Heart left ventricle (tissue), 16 donors: ENCODE measurements around the gene ACCS. TPM values are rescaled to one million over a fixed set of nuclear protein-coding genes. Genes with fewer than 3 reads are reported as not detected.

Experiments used
- ATAC-seq, 4 donors: fragments of 200-7000 bp; cut with Tn5 transposase; one replicate each; pipeline ENCODE4 v1.9.1; 2020 to 2022; ENCODE audit warnings: moderate library complexity in 4 of 4, mild to moderate bottlenecking in 3 of 4, moderate number of reproducible peaks in 1 of 4
- DNase-seq, 5 donors: peaks; one replicate each; pipeline ENCODE4 v3.0.0-alpha.2; 2020
- H3K27ac ChIP-seq, 12 donors: fragments of 200-600 bp; sonication (generic) in 4 of 12; one replicate each; pipeline versions ENCODE4 v1.5.0 to v1.8.0; 2016 to 2022; ENCODE audit warnings: mild to moderate bottlenecking in 2 of 12
- H3K27me3 ChIP-seq, 9 donors: fragments of 200-600 bp; sonication (generic) in 2 of 9; one replicate each; pipeline versions ENCODE4 v1.5.1 to v1.8.0; 2016 to 2022; ENCODE audit warnings: mild to moderate bottlenecking in 3 of 9
- H3K36me3 ChIP-seq, 9 donors: fragments of 200-600 bp; sonication (generic) in 2 of 9; one replicate each; pipeline versions ENCODE4 v1.5.0 to v1.8.0; 2018 to 2022; ENCODE audit warnings: mild to moderate bottlenecking in 2 of 9
- H3K4me1 ChIP-seq, 12 donors: fragments of 200-600 bp; sonication (generic) in 4 of 12; one replicate each; pipeline versions ENCODE4 v1.5.0 to v1.8.0; 2016 to 2022; ENCODE audit warnings: mild to moderate bottlenecking in 3 of 12
- H3K4me3 ChIP-seq, 12 donors: fragments of 200-600 bp; sonication (generic) in 4 of 12; one replicate each; pipeline versions ENCODE4 v1.5.0 to v1.8.0; 2017 to 2022; ENCODE audit warnings: mild to moderate bottlenecking in 9 of 12, moderate library complexity in 4 of 12
- H3K9me3 ChIP-seq, 12 donors: fragments of 200-600 bp; sonication (generic) in 4 of 12; one replicate each; pipeline versions ENCODE4 v1.5.0 to v1.8.0; 2016 to 2022; ENCODE audit warnings: mild to moderate bottlenecking in 1 of 12
- CTCF ChIP-seq, 12 donors: fragments of 200-600 bp; sonication (generic) in 4 of 12; IDR thresholded peaks; one replicate each; pipeline versions ENCODE4 v1.5.0 to v1.8.0; 2018 to 2022; ENCODE audit warnings: antibody characterized with exemption in 12 of 12, mild to moderate bottlenecking in 5 of 12
- POLR2A ChIP-seq, 2 donors: fragments of 450-650 bp; IDR thresholded peaks; one replicate each; pipeline ENCODE4 v1.6.1; 2017; ENCODE audit warnings: antibody characterized with exemption in 2 of 2, mild to moderate bottlenecking in 2 of 2, moderate library complexity in 2 of 2
- WGBS, 4 donors: extraction: QIAGEN DNeasy Blood & Tissue Kit in 2 of 4; methylation state at CpG; one replicate each; pipeline versions ENCODE4 v1.1.5 to v1.1.7; 2013 to 2018; 5-methylcytosine and 5-hydroxymethylcytosine counted together
- intact Hi-C, 10 donors: fragments of 100-400 bp; cut with DNase I; formaldehyde crosslinking; loops; one replicate each; pipeline versions ENCODE4 v1.11.1 to v1.14.2; 2022
- polyA plus RNA-seq, 2 donors: library from polyadenylated mRNA; stranded (reverse); fragments of 200-250 nt; gene quantifications; one replicate each; pipeline ENCODE4 v1.2.3, GENCODE V29; 2013
- total RNA-seq, 9 donors: library from RNA; depleted of rRNA in 2 of 9; stranded (reverse); fragments of >200 nt in 2 of 9; fragmentation: NEBNext Ultra II Directional in 3 of 9; extraction: Animal tissue kit (Norgen Biotek cat#: 25700) in 3 of 9; gene quantifications; one replicate each; pipeline versions ENCODE4 v1.1.0 to v1.2.4, GENCODE V29; 2016 to 2023
- donor health status: ischemic (EF 13 %, LVEDD 7.1; RV severe dilation, severe dysfunction).
- donor health status: healthy with polysubstance abuse.
- donor health status: DM: no; HTN: yes; CAD: no.
- donor health status: DM: no; HTN: no; CAD: no.
- donor health status: ischemic (EF 25% LVEDD 6.9; RV normal size, moderate dysfunction).
- donor health status: ischemic (EF 25% LVEDD 5.7; RV mildly dilated, moderate dysfunction).
- donor health status: healthy.
- donor health status: DM: yes; HTN: yes; CAD: no.
- donor health status: ischemic (EF 35%, LVEDD 5.7; RV mildly dilated, moderate dysfunction).
- donor health status: nonischemic (EF 11% LVEDD 7.7; RV severe dilation, severe dysfunction).
- donor health status: DM: yes; HTN: yes; CAD: no.
- donor health status: PGD.
- donor health status: ischemic (EF 29% LVEDD 5.4; RV normal size, mild dysfunction).
- donor health status: nonischemic (EF 23%, LVEDD 6.1; RV moderate dilation, normal function).

The ACCS gene
- total and polyA plus RNA-seq, 11 donors, result 1.6 to 16.7 (median 8.3) TPM

GRCh38 chr11:44028401-44028800 is 37.7 kb upstream of the ACCS start:
- Histone ChIP-seq H3K36me3 (no peaks in the 10 kb centered on the region), H3K9me3 (peaks cover 0 to 23% (median 7%) of the 10 kb centered on the region in 12 donors), H3K27ac (no peak overlapping the region), H3K4me1 (peaks cover 2 to 44% (median 29%) of the 10 kb centered on the region in 12 donors), H3K27me3 (no peaks in the 10 kb centered on the region), H3K4me3 (no peak overlapping the region)
- DNase-seq, result no peak
- ATAC-seq, result no peak
- TF ChIP-seq CTCF (IDR thresholded peaks at IDR 0.05), result no peak
- no peak for TF ChIP-seq POLR2A (IDR thresholded peaks at IDR 0.05)
- intact Hi-C loops, result no loop called here
- 95 to 100% (median 95%) methylated on average over 1 of the region's 1 CpG for WGBS, 4 donors

GRCh38 chr11:44028816-44029506 is 37.1 kb upstream of the ACCS start:
- intact Hi-C loops, result no loop called here
- Histone ChIP-seq H3K27ac (peak overlapping the region in 1 of 12 donors; percentile 92), H3K36me3 (no peaks in the 10 kb centered on the region), H3K9me3 (peaks cover 0 to 23% (median 7%) of the 10 kb centered on the region in 12 donors), H3K4me3 (no peak overlapping the region), H3K4me1 (peaks cover 2 to 46% (median 30%) of the 10 kb centered on the region in 12 donors), H3K27me3 (no peaks in the 10 kb centered on the region)
- WGBS, 4 donors, result 71 to 89% (median 85%) methylated on average over 3 of the region's 3 CpGs
- TF ChIP-seq POLR2A (IDR thresholded peaks at IDR 0.05), result no peak
- TF ChIP-seq CTCF (IDR thresholded peaks at IDR 0.05), result no peak
- ATAC-seq, result no peak
- no peak for DNase-seq

GRCh38 chr11:44029507-44029845 is 36.6 kb upstream of the ACCS start:
- TF ChIP-seq POLR2A (IDR thresholded peaks at IDR 0.05) (no peak), CTCF (IDR thresholded peaks at IDR 0.05) (no peak)
- H3K4me1 ChIP-seq, result peaks cover 2 to 46% (median 30%) of the 10 kb centered on the region in 12 donors
- H3K27ac ChIP-seq, result peak overlapping the region in 5 of 12 donors; percentile 79 to 92 (median 83)
- H3K36me3 ChIP-seq, result no peaks in the 10 kb centered on the region
- H3K9me3 ChIP-seq, result peaks cover 0 to 23% (median 7%) of the 10 kb centered on the region in 12 donors
- DNase-seq (no peak), ATAC-seq (no peak)
- WGBS, 4 donors, result 91 to 100% (median 98%) methylated on average over 1 of the region's 1 CpG
- H3K4me3 ChIP-seq, result no peak overlapping the region
- H3K27me3 ChIP-seq, result no peaks in the 10 kb centered on the region
- intact Hi-C loops, result no loop called here

- H3K4me3 ChIP-seq, result no peak overlapping the region
- H3K9me3 ChIP-seq, result peaks cover 0 to 17% (median 7%) of the 10 kb centered on the region in 12 donors
- H3K27ac ChIP-seq, result peak overlapping the region in 11 of 12 donors; percentile 66 to 92 (median 80)
- peaks cover 2 to 46% (median 30%) of the 10 kb centered on the region in 12 donors for H3K4me1 ChIP-seq
- H3K27me3 ChIP-seq, result no peaks in the 10 kb centered on the region
- peak; percentile 72 to 88 (median 82) for ATAC-seq
- intact Hi-C loops, result loop anchor here in 5 of 10 donors (1.0 to 5.0 kb wide), 5 partner anchors 41 to 85 kb away; no protein-coding TSS in a partner anchor
- no peak for TF ChIP-seq POLR2A (IDR thresholded peaks at IDR 0.05)
- no peak for TF ChIP-seq CTCF (IDR thresholded peaks at IDR 0.05)
- peak; percentile 63 to 74 (median 68) for DNase-seq
- no peaks in the 10 kb centered on the region for H3K36me3 ChIP-seq
- WGBS, 4 donors, result 8 to 13% (median 9%) methylated on average over 5 of the region's 5 CpGs
These were observed 35.8 kb upstream of the ACCS start for GRCh38 chr11:44029977-44030911.
